ENCODE data around the gene SPESP1.
"Not testable (repeated sequence)": the region's sequence is repeated elsewhere in the genome, so short reads cannot be mapped to it uniquely, and the experiment has no call there.

The SPESP1 gene

GRCh38 chr15:68924866-68925560 is 5.3 kb upstream of the SPESP1 start:
- Mint-ChIP-seq H3K27me3 (peaks cover 17% of the 10 kb centered on the region in 2 donors), H3K4me3 (no peak overlapping the region), H3K9me3 (peaks cover 0 to 3% of the 10 kb centered on the region in 2 donors), H3K36me3 (peaks cover 3% of the 10 kb centered on the region in 2 donors), H3K4me1 (peaks cover 4 to 12% of the 10 kb centered on the region in 2 donors), H3K27ac (no peak overlapping the region)
- ATAC-seq (replicated peaks) (peak; percentile 90 to 94), DNase-seq (peak; percentile 41)

- H3K36me3 Mint-ChIP-seq: peaks cover 5% of the 10 kb centered on the region in 2 donors
- no peak for ATAC-seq (replicated peaks)
- peaks cover 10 to 19% of the 10 kb centered on the region in 2 donors for H3K27me3 Mint-ChIP-seq
- H3K27ac Mint-ChIP-seq: no peak overlapping the region
- H3K4me3 Mint-ChIP-seq: no peak overlapping the region
- DNase-seq: no peak
- peaks cover 2 to 5% of the 10 kb centered on the region in 2 donors for H3K4me1 Mint-ChIP-seq
- H3K9me3 Mint-ChIP-seq: peaks cover 0 to 5% of the 10 kb centered on the region in 2 donors
Measured at GRCh38 chr15:68933001-68933400, 2.7 kb downstream of the SPESP1 start.

- H3K9me3 Mint-ChIP-seq: peaks cover 0 to 5% of the 10 kb centered on the region in 2 donors
Measured at GRCh38 chr15:68934341-68934740, 4.0 kb downstream of the SPESP1 start.

GRCh38 chr15:68935400-68935937 is 5.1 kb downstream of the SPESP1 start:
- no peak for ATAC-seq (replicated peaks)
- no peaks in the 10 kb centered on the region for H3K9me3 Mint-ChIP-seq
- H3K27me3 Mint-ChIP-seq: peaks cover 4 to 20% of the 10 kb centered on the region in 2 donors
- H3K27ac Mint-ChIP-seq: no peak overlapping the region
- no peaks in the 10 kb centered on the region for H3K36me3 Mint-ChIP-seq
- H3K4me1 Mint-ChIP-seq: no peaks in the 10 kb centered on the region
- no peak for DNase-seq
- no peak overlapping the region for H3K4me3 Mint-ChIP-seq

More at GRCh38 chr15:68934341-68934740, 4.0 kb downstream of the SPESP1 start:
- ATAC-seq (replicated peaks) (no peak), DNase-seq (no peak)
- peaks cover 2 to 5% of the 10 kb centered on the region in 2 donors for H3K4me1 Mint-ChIP-seq
- peaks cover 10 to 27% of the 10 kb centered on the region in 2 donors for H3K27me3 Mint-ChIP-seq
- H3K27ac Mint-ChIP-seq: no peak overlapping the region
- H3K4me3 Mint-ChIP-seq: no peak overlapping the region
- peaks cover 5% of the 10 kb centered on the region in 2 donors for H3K36me3 Mint-ChIP-seq

- H3K27me3 Mint-ChIP-seq: peaks cover 10 to 23% of the 10 kb centered on the region in 2 donors
- H3K36me3 Mint-ChIP-seq: no peaks in the 10 kb centered on the region
- DNase-seq: no peak
- no peaks in the 10 kb centered on the region for H3K4me1 Mint-ChIP-seq
- H3K27ac Mint-ChIP-seq: no peak overlapping the region
- H3K9me3 Mint-ChIP-seq: no peaks in the 10 kb centered on the region
- no peak overlapping the region for H3K4me3 Mint-ChIP-seq
- no peak for ATAC-seq (replicated peaks)
Measured at GRCh38 chr15:68939501-68939900, 9.2 kb downstream of the SPESP1 start.

GRCh38 chr15:68951813-68952212 is 21.5 kb downstream of the SPESP1 start:
- H3K27me3 Mint-ChIP-seq: peaks cover 12 to 15% of the 10 kb centered on the region in 2 donors
- ATAC-seq (replicated peaks): no peak

GRCh38 chr15:68957696-68958095 is 27.4 kb downstream of the SPESP1 start:
- no peak for DNase-seq
- H3K9me3 Mint-ChIP-seq: peaks cover 6 to 10% of the 10 kb centered on the region in 2 donors
- H3K27me3 Mint-ChIP-seq: peaks cover 32 to 53% of the 10 kb centered on the region in 2 donors
- H3K4me3 Mint-ChIP-seq: no peak overlapping the region
- H3K36me3 Mint-ChIP-seq: peaks cover 0 to 5% of the 10 kb centered on the region in 2 donors
- no peak for ATAC-seq (replicated peaks)
- no peak overlapping the region for H3K27ac Mint-ChIP-seq
- peaks cover 4 to 9% of the 10 kb centered on the region in 2 donors for H3K4me1 Mint-ChIP-seq

More at GRCh38 chr15:68951813-68952212, 21.5 kb downstream of the SPESP1 start:
- Mint-ChIP-seq H3K4me1 (no peaks in the 10 kb centered on the region), H3K27ac (no peak overlapping the region), H3K9me3 (peaks cover 2 to 8% of the 10 kb centered on the region in 2 donors), H3K4me3 (no peak overlapping the region), H3K36me3 (peaks cover 0 to 5% of the 10 kb centered on the region in 2 donors)
- DNase-seq: no peak

- H3K9me3 Mint-ChIP-seq: peaks cover 9 to 10% of the 10 kb centered on the region in 2 donors
- no peak overlapping the region for H3K27ac Mint-ChIP-seq
- H3K4me3 Mint-ChIP-seq: no peak overlapping the region
- DNase-seq (no peak), ATAC-seq (replicated peaks) (no peak)
- peaks cover 32 to 59% of the 10 kb centered on the region in 2 donors for H3K27me3 Mint-ChIP-seq
- peaks cover 3 to 5% of the 10 kb centered on the region in 2 donors for H3K36me3 Mint-ChIP-seq
- H3K4me1 Mint-ChIP-seq: peaks cover 5 to 11% of the 10 kb centered on the region in 2 donors
Measured at GRCh38 chr15:68958597-68958996, 28.3 kb downstream of the SPESP1 start.

GRCh38 chr15:68962465-68962864 is 32.1 kb downstream of the SPESP1 start:
- Mint-ChIP-seq H3K27ac (no peak overlapping the region), H3K9me3 (peaks cover 7 to 12% of the 10 kb centered on the region in 2 donors), H3K4me3 (no peak overlapping the region), H3K27me3 (peaks cover 20 to 47% of the 10 kb centered on the region in 2 donors), H3K36me3 (peaks cover 0 to 10% of the 10 kb centered on the region in 2 donors), H3K4me1 (peaks cover 5 to 17% of the 10 kb centered on the region in 2 donors)
- no peak for DNase-seq
- ATAC-seq (replicated peaks): no peak

GRCh38 chr15:68963719-68964118 is 33.4 kb downstream of the SPESP1 start:
- not testable (repeated sequence) for H3K36me3 Mint-ChIP-seq; DNase-seq; H3K4me3 Mint-ChIP-seq; ATAC-seq (replicated peaks); H3K27ac Mint-ChIP-seq
- Mint-ChIP-seq H3K4me1 (peaks cover 5 to 17% of the 10 kb centered on the region in 2 donors), H3K27me3 (peaks cover 15 to 40% of the 10 kb centered on the region in 2 donors), H3K9me3 (peaks cover 7 to 17% of the 10 kb centered on the region in 2 donors)

- peaks cover 5 to 15% of the 10 kb centered on the region in 2 donors for H3K4me1 Mint-ChIP-seq
- H3K27ac Mint-ChIP-seq: no peak overlapping the region
- H3K36me3 Mint-ChIP-seq: peaks cover 3 to 10% of the 10 kb centered on the region in 2 donors
- ATAC-seq (replicated peaks) (no peak), DNase-seq (no peak)
- peaks cover 9 to 39% of the 10 kb centered on the region in 2 donors for H3K27me3 Mint-ChIP-seq
- peaks cover 17 to 21% of the 10 kb centered on the region in 2 donors for H3K9me3 Mint-ChIP-seq
- H3K4me3 Mint-ChIP-seq: no peak overlapping the region
Measured at GRCh38 chr15:68966996-68967395, 36.7 kb downstream of the SPESP1 start.

- Mint-ChIP-seq H3K9me3 (peaks cover 13 to 19% of the 10 kb centered on the region in 2 donors), H3K27ac (no peak overlapping the region), H3K27me3 (peaks cover 16 to 41% of the 10 kb centered on the region in 2 donors), H3K4me3 (no peak overlapping the region), H3K4me1 (peaks cover 0 to 6% of the 10 kb centered on the region in 2 donors), H3K36me3 (peaks cover 3 to 10% of the 10 kb centered on the region in 2 donors)
- DNase-seq (no peak), ATAC-seq (replicated peaks) (no peak)
Measured at GRCh38 chr15:68967948-68968347, 37.6 kb downstream of the SPESP1 start.

- Mint-ChIP-seq H3K27me3 (peaks cover 18 to 40% of the 10 kb centered on the region in 2 donors), H3K36me3 (peaks cover 3 to 7% of the 10 kb centered on the region in 2 donors), H3K27ac (no peak overlapping the region), H3K9me3 (peaks cover 13 to 17% of the 10 kb centered on the region in 2 donors), H3K4me1 (peaks cover 0 to 6% of the 10 kb centered on the region in 2 donors), H3K4me3 (no peak overlapping the region)
- no peak for DNase-seq
- no peak for ATAC-seq (replicated peaks)
Measured at GRCh38 chr15:68969298-68969697, 39.0 kb downstream of the SPESP1 start.

GRCh38 chr15:68972201-68973065 is 42.1 kb downstream of the SPESP1 start:
- no peak overlapping the region for H3K27ac Mint-ChIP-seq
- DNase-seq (no peak), ATAC-seq (replicated peaks) (no peak)
- H3K27me3 Mint-ChIP-seq: peaks cover 20 to 38% of the 10 kb centered on the region in 2 donors
- H3K36me3 Mint-ChIP-seq: peaks cover 0 to 7% of the 10 kb centered on the region in 2 donors
- H3K4me3 Mint-ChIP-seq: no peak overlapping the region
- no peaks in the 10 kb centered on the region for H3K4me1 Mint-ChIP-seq
- peaks cover 13 to 20% of the 10 kb centered on the region in 2 donors for H3K9me3 Mint-ChIP-seq
